Natural killer cell (primary cell): Measurements from ENCODE around the gene ITGA6. TPM values are rescaled to one million over a fixed set of nuclear protein-coding genes. Genes with fewer than 3 reads are reported as not detected.
A peak's percentile ranks its signal among the peaks of the same experiment; 100 is the strongest.

Experiments used
- ATAC-seq, 3 donors: fragments of 150-1000 bp in 2 of 3; fragments of 200-7000 bp in 1 of 3; cut with Tn5 transposase; 1 replicate in 1 of 3; 2 replicates in 2 of 3; pipeline ENCODE4 v1.10.0; 2021; ENCODE audit warnings: mild to moderate bottlenecking in 2 of 3, moderate library complexity in 2 of 3
- DNase-seq, 2 donors: peaks; one replicate each; pipeline versions ENCODE4 v3.0.0 to v3.0.0-alpha.2; 2013 to 2021; ENCODE audit warnings: mixed read lengths in 1 of 2
- H3K27ac ChIP-seq: one replicate; pipeline ENCODE4 v1.5.1; 2013; ENCODE audit warnings: mild to moderate bottlenecking, low read length
- H3K27me3 ChIP-seq: one replicate; pipeline ENCODE4 v1.6.1; 2013; ENCODE audit warnings: low read length; ENCODE audit not compliant: control insufficient read depth, insufficient read depth
- H3K36me3 ChIP-seq: one replicate; pipeline ENCODE4 v1.6.1; 2013; ENCODE audit warnings: low read length; ENCODE audit not compliant: control insufficient read depth, insufficient read depth
- H3K4me1 ChIP-seq: one replicate; pipeline ENCODE4 v1.6.1; 2013; ENCODE audit warnings: low read length; ENCODE audit not compliant: control insufficient read depth, insufficient read depth
- H3K4me3 ChIP-seq: one replicate; pipeline ENCODE4 v1.5.1; 2013; ENCODE audit warnings: low read length
- H3K9me3 ChIP-seq: one replicate; pipeline ENCODE4 v1.6.1; 2013; ENCODE audit warnings: low read length; ENCODE audit not compliant: control insufficient read depth, insufficient read depth
- H3K27ac Mint-ChIP-seq, 2 donors: one replicate each; pipeline ENCODE4 v1.8.0; 2022; ENCODE audit warnings: mild to moderate bottlenecking in 2 of 2, mixed read lengths in 2 of 2, moderate library complexity in 1 of 2
- H3K27me3 Mint-ChIP-seq, 2 donors: one replicate each; pipeline ENCODE4 v1.8.0; 2022; ENCODE audit warnings: low read depth in 2 of 2, mixed read lengths in 2 of 2
- H3K36me3 Mint-ChIP-seq: one replicate; pipeline ENCODE4 v1.8.0; 2022; ENCODE audit warnings: mixed read lengths
- H3K4me1 Mint-ChIP-seq, 2 donors: one replicate each; pipeline ENCODE4 v1.8.0; 2022; ENCODE audit warnings: mixed read lengths in 2 of 2
- H3K4me3 Mint-ChIP-seq: one replicate; pipeline ENCODE4 v1.8.0; 2022; ENCODE audit warnings: mild to moderate bottlenecking, moderate library complexity, mixed read lengths
- H3K9me3 Mint-ChIP-seq, 2 donors: one replicate each; pipeline ENCODE4 v1.8.0; 2022; ENCODE audit warnings: mixed read lengths in 2 of 2
- WGBS: methylation state at CpG from one replicate; pipeline ENCODE4 v1.1.7; 2013; ENCODE audit warnings: missing lambda C conversion rate; ENCODE audit not compliant: insufficient coverage; 5-methylcytosine and 5-hydroxymethylcytosine counted together
- intact Hi-C: fragments of 100-400 bp; cut with micrococcal nuclease; formaldehyde crosslinking; loops from one replicate; pipeline ENCODE4 v1.14.2; 2022
- total RNA-seq, 4 donors: library from RNA; stranded (reverse); fragments of 120-200 nt in 1 of 4; gene quantifications; one replicate each; pipeline versions ENCODE4 v1.2.3 to v1.2.4, GENCODE V29; 2013 to 2022
- TF ChIP-seq, protein P1 (sequence below): fragments of 200-600 bp; IDR thresholded peaks from one replicate; pipeline ENCODE4 v1.8.0; 2022; ENCODE audit warnings: antibody characterized with exemption

Gene ITGA6
- total RNA-seq, 3 donors from 2014 or later (not counting 1 experiment from before 2014, with no cell fraction given), result 34.0 to 52.8 (median 38.3) TPM

DNA sequence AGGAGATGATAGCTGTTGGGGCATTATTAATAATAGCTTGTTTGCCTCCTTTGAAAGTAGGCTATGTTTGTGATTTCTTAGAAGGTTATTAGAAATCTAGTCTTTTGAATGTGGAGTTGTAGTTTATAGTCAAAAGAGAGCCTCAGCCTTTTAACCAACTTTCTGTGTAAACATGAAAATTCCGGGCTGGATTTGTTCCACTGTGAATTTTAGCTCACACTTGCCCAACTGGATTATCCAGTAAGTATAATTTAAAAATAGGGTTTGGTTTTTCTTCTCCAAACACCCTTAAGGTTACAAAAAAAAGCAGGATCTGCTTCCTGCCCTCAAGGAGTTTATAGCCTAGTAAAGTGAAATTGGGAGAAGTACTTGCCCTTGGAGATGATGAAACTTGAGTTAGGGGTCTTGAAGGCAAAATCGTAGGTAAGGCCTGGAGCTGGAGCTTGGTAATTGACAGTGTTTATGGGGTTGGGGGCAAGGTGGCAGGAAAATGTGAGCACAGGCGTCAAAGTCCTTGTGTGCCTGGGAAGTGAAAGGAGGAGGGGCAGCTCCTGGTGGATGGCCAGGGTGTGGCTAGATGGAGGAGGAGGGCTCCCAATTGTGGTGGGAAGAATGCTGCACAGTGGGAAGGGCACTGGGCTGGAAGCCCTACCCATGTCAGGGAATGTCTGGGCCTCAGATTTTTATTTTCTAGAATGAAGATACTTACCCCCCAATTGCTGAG is 21.3 kb downstream of the ITGA6 start:
- WGBS, result 93% methylated on average over 2 of the region's 3 CpGs
- H3K27ac Mint-ChIP-seq, result no peak overlapping the region
- Histone ChIP-seq H3K27me3 (no peaks in the 10 kb centered on the region), H3K4me1 (peaks cover 9% of the 10 kb centered on the region), H3K4me3 (no peak overlapping the region), H3K9me3 (no peaks in the 10 kb centered on the region), H3K27ac (no peak overlapping the region), H3K36me3 (no peaks in the 10 kb centered on the region)
- no peak for ATAC-seq
- intact Hi-C loops, result no loop called here
- no peaks in the 10 kb centered on the region for H3K36me3 Mint-ChIP-seq
- H3K4me3 Mint-ChIP-seq, result no peak overlapping the region
- no peak for DNase-seq
- H3K9me3 Mint-ChIP-seq, result no peaks in the 10 kb centered on the region
- TF ChIP-seq, protein P1, sequence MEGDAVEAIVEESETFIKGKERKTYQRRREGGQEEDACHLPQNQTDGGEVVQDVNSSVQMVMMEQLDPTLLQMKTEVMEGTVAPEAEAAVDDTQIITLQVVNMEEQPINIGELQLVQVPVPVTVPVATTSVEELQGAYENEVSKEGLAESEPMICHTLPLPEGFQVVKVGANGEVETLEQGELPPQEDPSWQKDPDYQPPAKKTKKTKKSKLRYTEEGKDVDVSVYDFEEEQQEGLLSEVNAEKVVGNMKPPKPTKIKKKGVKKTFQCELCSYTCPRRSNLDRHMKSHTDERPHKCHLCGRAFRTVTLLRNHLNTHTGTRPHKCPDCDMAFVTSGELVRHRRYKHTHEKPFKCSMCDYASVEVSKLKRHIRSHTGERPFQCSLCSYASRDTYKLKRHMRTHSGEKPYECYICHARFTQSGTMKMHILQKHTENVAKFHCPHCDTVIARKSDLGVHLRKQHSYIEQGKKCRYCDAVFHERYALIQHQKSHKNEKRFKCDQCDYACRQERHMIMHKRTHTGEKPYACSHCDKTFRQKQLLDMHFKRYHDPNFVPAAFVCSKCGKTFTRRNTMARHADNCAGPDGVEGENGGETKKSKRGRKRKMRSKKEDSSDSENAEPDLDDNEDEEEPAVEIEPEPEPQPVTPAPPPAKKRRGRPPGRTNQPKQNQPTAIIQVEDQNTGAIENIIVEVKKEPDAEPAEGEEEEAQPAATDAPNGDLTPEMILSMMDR, result no peak
- peaks cover 12 to 40% of the 10 kb centered on the region in 2 donors for H3K4me1 Mint-ChIP-seq
- no peaks in the 10 kb centered on the region for H3K27me3 Mint-ChIP-seq

DNA sequence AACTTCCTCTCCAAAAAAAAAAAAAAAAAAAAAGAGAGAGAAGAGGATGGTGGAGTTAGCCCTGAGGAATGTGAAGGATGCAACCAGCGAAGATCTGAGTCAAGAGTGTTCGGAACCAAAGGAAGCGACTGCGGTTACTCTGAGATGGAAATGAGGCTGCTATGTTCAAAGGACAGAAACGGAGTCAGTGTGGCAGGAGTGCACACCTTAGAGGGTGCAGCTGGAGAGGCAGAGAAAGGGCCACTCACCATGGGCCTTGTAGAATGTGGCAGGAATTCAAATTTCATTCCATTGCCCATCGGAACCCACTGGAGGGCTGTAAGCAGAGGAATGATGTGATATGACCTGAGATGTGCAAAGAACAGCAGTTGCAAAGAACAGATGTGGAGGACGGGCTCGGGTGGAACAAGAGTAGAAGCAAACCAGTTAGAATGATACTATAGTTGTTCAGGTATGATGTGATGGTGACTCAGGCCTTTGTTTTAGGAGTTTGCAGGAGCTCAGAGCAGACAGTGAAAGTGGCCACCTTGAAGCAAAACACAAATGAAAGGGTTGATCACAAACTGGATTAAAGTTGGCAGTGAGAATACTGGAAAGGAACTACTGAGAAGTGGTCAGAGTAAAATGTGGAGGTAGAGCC is 22.6 kb downstream of the ITGA6 start:
- intact Hi-C loops, result no loop called here
- Mint-ChIP-seq H3K4me1 (peaks cover 25 to 53% of the 10 kb centered on the region in 2 donors), H3K4me3 (no peak overlapping the region), H3K9me3 (no peaks in the 10 kb centered on the region), H3K27me3 (no peaks in the 10 kb centered on the region), H3K36me3 (no peaks in the 10 kb centered on the region), H3K27ac (no peak overlapping the region)
- Histone ChIP-seq H3K27me3 (no peaks in the 10 kb centered on the region), H3K4me3 (no peak overlapping the region), H3K27ac (no peak overlapping the region), H3K4me1 (peaks cover 11% of the 10 kb centered on the region), H3K9me3 (no peaks in the 10 kb centered on the region), H3K36me3 (no peaks in the 10 kb centered on the region)
- ATAC-seq (no peak), DNase-seq (peak in 1 of 2 donors; percentile 31)
- WGBS, result 96% methylated on average over 8 of the region's 8 CpGs
- TF ChIP-seq, protein P1, result no peak

DNA sequence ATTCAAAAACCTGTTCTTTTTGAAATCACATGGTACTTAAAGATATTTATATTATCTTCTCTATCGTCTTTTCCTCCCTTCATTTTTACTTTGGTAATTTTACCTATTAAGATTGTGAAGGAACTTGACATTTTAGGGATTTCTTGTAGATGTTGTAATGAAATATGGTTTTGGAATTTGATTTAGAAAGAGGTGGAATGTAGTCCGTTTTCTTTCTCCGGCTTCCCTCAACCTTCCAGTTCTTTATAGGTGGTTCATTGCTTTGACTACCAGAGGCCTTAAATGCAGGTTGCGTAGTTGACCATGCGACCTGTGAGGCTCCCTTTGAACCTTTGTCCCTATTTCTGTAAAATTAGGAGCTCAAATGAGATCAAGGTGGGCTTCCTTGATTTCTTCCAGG is 24.5 kb downstream of the ITGA6 start:
- peaks cover 35 to 63% of the 10 kb centered on the region in 2 donors for H3K4me1 Mint-ChIP-seq
- 96% methylated on average over 4 of the region's 5 CpGs for WGBS
- Histone ChIP-seq H3K4me3 (no peak overlapping the region), H3K9me3 (no peaks in the 10 kb centered on the region), H3K4me1 (peaks cover 16% of the 10 kb centered on the region), H3K27ac (no peak overlapping the region), H3K36me3 (no peaks in the 10 kb centered on the region), H3K27me3 (no peaks in the 10 kb centered on the region)
- no peaks in the 10 kb centered on the region for H3K9me3 Mint-ChIP-seq
- H3K27ac Mint-ChIP-seq, result no peak overlapping the region
- intact Hi-C loops, result no loop called here
- no peaks in the 10 kb centered on the region for H3K36me3 Mint-ChIP-seq
- no peak overlapping the region for H3K4me3 Mint-ChIP-seq
- H3K27me3 Mint-ChIP-seq, result no peaks in the 10 kb centered on the region
- DNase-seq (no peak), ATAC-seq (no peak)
- TF ChIP-seq, protein P1, result no peak
